WTC11 (cell line): Measurements from ENCODE around the gene MOB3C.

Experiments used
- ATF2 ChIP-seq: sonication (generic); formaldehyde crosslinking; IDR thresholded peaks from 2 replicates; pipeline ENCODE4 v1.8.1; 2022; ENCODE audit warnings: low read depth, missing genetic modification reagents, borderline replicate concordance
- ATF3 ChIP-seq: sonication (generic); formaldehyde crosslinking; conservative IDR thresholded peaks from 2 replicates; pipeline ENCODE4 v1.8.1; 2022; ENCODE audit warnings: mild to moderate bottlenecking, missing genetic modification reagents
- JUN ChIP-seq: sonication (generic); formaldehyde crosslinking; IDR thresholded peaks from 2 replicates; pipeline ENCODE4 v1.8.0; 2023; ENCODE audit warnings: mild to moderate bottlenecking, missing genetic modification reagents
- NFE2L1 ChIP-seq: sonication (generic); formaldehyde crosslinking; IDR thresholded peaks from 2 replicates; pipeline ENCODE4 v1.8.1; 2023; ENCODE audit warnings: missing genetic modification reagents
- ZNF121 ChIP-seq: sonication (generic); formaldehyde crosslinking; IDR thresholded peaks from 2 replicates; pipeline ENCODE4 v1.8.0; 2023; ENCODE audit warnings: missing genetic modification reagents
- TF ChIP-seq, protein P1 (sequence below): fragments of 200-600 bp; IDR thresholded peaks from 2 replicates; pipeline ENCODE4 v1.8.0; 2022; ENCODE audit warnings: antibody characterized with exemption
- TF ChIP-seq, protein P2 (sequence below): sonication (generic); formaldehyde crosslinking; IDR thresholded peaks from 2 replicates; pipeline ENCODE4 v1.8.1; 2022; ENCODE audit warnings: mild to moderate bottlenecking, moderate library complexity, missing genetic modification reagents
- TF ChIP-seq, protein P3 (sequence below): sonication (generic); formaldehyde crosslinking; IDR thresholded peaks from 2 replicates; pipeline ENCODE4 v1.8.0; 2022; ENCODE audit warnings: missing genetic modification reagents
- TF ChIP-seq, protein P4 (sequence below): sonication (generic); formaldehyde crosslinking; IDR thresholded peaks from 2 replicates; pipeline ENCODE4 v1.8.0; 2023; ENCODE audit warnings: mild to moderate bottlenecking, missing genetic modification reagents

GRCh38 chr1:46615735-46616134 lies 876 bp downstream of the MOB3C start:
- TF ChIP-seq, protein P1, sequence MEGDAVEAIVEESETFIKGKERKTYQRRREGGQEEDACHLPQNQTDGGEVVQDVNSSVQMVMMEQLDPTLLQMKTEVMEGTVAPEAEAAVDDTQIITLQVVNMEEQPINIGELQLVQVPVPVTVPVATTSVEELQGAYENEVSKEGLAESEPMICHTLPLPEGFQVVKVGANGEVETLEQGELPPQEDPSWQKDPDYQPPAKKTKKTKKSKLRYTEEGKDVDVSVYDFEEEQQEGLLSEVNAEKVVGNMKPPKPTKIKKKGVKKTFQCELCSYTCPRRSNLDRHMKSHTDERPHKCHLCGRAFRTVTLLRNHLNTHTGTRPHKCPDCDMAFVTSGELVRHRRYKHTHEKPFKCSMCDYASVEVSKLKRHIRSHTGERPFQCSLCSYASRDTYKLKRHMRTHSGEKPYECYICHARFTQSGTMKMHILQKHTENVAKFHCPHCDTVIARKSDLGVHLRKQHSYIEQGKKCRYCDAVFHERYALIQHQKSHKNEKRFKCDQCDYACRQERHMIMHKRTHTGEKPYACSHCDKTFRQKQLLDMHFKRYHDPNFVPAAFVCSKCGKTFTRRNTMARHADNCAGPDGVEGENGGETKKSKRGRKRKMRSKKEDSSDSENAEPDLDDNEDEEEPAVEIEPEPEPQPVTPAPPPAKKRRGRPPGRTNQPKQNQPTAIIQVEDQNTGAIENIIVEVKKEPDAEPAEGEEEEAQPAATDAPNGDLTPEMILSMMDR: no peak
- TF ChIP-seq JUN (CRISPR knock-in tag) (no peak), NFE2L1 (no peak), ATF2 (CRISPR knock-in tag) (no peak), ZNF121 (no peak), ATF3 (no peak)
- TF ChIP-seq, protein P2, sequence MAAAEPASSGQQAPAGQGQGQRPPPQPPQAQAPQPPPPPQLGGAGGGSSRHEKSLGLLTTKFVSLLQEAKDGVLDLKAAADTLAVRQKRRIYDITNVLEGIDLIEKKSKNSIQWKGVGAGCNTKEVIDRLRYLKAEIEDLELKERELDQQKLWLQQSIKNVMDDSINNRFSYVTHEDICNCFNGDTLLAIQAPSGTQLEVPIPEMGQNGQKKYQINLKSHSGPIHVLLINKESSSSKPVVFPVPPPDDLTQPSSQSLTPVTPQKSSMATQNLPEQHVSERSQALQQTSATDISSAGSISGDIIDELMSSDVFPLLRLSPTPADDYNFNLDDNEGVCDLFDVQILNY: no peak
- TF ChIP-seq, protein P3, sequence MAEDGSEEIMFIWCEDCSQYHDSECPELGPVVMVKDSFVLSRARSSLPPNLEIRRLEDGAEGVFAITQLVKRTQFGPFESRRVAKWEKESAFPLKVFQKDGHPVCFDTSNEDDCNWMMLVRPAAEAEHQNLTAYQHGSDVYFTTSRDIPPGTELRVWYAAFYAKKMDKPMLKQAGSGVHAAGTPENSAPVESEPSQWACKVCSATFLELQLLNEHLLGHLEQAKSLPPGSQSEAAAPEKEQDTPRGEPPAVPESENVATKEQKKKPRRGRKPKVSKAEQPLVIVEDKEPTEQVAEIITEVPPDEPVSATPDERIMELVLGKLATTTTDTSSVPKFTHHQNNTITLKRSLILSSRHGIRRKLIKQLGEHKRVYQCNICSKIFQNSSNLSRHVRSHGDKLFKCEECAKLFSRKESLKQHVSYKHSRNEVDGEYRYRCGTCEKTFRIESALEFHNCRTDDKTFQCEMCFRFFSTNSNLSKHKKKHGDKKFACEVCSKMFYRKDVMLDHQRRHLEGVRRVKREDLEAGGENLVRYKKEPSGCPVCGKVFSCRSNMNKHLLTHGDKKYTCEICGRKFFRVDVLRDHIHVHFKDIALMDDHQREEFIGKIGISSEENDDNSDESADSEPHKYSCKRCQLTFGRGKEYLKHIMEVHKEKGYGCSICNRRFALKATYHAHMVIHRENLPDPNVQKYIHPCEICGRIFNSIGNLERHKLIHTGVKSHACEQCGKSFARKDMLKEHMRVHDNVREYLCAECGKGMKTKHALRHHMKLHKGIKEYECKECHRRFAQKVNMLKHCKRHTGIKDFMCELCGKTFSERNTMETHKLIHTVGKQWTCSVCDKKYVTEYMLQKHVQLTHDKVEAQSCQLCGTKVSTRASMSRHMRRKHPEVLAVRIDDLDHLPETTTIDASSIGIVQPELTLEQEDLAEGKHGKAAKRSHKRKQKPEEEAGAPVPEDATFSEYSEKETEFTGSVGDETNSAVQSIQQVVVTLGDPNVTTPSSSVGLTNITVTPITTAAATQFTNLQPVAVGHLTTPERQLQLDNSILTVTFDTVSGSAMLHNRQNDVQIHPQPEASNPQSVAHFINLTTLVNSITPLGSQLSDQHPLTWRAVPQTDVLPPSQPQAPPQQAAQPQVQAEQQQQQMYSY (CRISPR knock-in tag): no peak
- TF ChIP-seq, protein P4, sequence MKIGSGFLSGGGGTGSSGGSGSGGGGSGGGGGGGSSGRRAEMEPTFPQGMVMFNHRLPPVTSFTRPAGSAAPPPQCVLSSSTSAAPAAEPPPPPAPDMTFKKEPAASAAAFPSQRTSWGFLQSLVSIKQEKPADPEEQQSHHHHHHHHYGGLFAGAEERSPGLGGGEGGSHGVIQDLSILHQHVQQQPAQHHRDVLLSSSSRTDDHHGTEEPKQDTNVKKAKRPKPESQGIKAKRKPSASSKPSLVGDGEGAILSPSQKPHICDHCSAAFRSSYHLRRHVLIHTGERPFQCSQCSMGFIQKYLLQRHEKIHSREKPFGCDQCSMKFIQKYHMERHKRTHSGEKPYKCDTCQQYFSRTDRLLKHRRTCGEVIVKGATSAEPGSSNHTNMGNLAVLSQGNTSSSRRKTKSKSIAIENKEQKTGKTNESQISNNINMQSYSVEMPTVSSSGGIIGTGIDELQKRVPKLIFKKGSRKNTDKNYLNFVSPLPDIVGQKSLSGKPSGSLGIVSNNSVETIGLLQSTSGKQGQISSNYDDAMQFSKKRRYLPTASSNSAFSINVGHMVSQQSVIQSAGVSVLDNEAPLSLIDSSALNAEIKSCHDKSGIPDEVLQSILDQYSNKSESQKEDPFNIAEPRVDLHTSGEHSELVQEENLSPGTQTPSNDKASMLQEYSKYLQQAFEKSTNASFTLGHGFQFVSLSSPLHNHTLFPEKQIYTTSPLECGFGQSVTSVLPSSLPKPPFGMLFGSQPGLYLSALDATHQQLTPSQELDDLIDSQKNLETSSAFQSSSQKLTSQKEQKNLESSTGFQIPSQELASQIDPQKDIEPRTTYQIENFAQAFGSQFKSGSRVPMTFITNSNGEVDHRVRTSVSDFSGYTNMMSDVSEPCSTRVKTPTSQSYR (CRISPR knock-in tag): no peak
